Measurements from ENCODE around the gene COL11A1.
"Not testable (repeated sequence)": the region's sequence is repeated elsewhere in the genome, so short reads cannot be mapped to it uniquely, and the experiment has no call there.

COL11A1 gene

DNA sequence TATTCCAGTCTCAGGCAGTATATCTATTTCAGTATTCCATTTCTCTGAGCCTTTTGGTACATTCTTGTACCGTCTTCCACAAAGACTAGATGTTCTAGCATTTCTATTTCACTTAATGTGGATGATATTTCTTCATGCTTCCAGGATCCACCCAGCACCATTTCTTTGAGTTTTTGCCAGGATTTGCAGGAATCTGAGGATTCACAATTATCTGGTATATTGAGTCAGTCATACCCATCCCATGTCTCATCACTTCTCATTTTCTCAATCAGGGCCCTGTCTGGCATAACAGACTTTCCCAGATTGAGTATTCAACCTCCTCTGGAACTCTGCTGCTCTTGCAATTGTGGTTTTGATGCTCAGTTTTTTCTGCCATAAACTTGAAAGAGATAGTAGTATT lies 20.9 kb upstream of the COL11A1 start:
- TF ChIP-seq, protein P1, sequence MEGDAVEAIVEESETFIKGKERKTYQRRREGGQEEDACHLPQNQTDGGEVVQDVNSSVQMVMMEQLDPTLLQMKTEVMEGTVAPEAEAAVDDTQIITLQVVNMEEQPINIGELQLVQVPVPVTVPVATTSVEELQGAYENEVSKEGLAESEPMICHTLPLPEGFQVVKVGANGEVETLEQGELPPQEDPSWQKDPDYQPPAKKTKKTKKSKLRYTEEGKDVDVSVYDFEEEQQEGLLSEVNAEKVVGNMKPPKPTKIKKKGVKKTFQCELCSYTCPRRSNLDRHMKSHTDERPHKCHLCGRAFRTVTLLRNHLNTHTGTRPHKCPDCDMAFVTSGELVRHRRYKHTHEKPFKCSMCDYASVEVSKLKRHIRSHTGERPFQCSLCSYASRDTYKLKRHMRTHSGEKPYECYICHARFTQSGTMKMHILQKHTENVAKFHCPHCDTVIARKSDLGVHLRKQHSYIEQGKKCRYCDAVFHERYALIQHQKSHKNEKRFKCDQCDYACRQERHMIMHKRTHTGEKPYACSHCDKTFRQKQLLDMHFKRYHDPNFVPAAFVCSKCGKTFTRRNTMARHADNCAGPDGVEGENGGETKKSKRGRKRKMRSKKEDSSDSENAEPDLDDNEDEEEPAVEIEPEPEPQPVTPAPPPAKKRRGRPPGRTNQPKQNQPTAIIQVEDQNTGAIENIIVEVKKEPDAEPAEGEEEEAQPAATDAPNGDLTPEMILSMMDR (conservative IDR thresholded peaks at IDR 0.05), result no peak
- H3K27ac ChIP-seq, result no peak overlapping the region

DNA sequence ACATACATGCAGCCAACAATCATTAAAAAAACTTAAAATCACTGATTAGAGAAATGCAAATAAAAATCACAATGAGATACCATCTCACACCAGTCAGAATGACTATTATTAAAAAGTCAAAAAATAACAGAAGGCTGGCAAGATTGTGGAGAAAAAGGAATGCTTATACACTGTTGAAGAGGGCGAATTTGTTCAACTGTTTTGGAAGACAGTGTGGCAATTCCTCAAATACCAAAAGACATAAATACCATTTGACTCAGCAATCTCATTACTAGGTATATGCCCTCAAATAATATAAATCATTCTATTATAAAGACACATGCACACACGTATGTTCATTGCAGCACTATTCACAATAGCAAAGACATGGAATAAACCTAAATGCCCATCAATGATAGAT lies 19.9 kb upstream of the COL11A1 start:
- not testable (repeated sequence) for H3K27ac ChIP-seq

DNA sequence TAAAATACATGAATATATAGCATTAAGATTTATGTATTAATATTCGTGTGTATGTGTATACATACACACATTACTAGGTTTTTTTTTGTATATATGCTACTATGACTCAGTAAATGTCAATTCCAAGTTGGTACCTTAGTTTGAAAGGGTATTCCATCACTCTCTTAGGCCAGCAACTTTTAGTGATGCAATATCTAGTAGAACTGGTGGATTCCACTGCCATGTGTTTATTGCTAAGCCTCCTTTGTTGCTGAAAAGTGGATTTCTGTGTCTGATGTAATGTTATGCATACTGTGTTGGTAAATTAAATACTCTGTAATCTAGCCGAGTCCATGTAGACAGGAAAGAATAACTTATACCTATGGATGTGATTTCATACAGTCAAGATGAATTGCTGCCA lies 16.9 kb upstream of the COL11A1 start:
- TF ChIP-seq, protein P1 (conservative IDR thresholded peaks at IDR 0.05), result no peak
- H3K27ac ChIP-seq, result no peak overlapping the region

DNA sequence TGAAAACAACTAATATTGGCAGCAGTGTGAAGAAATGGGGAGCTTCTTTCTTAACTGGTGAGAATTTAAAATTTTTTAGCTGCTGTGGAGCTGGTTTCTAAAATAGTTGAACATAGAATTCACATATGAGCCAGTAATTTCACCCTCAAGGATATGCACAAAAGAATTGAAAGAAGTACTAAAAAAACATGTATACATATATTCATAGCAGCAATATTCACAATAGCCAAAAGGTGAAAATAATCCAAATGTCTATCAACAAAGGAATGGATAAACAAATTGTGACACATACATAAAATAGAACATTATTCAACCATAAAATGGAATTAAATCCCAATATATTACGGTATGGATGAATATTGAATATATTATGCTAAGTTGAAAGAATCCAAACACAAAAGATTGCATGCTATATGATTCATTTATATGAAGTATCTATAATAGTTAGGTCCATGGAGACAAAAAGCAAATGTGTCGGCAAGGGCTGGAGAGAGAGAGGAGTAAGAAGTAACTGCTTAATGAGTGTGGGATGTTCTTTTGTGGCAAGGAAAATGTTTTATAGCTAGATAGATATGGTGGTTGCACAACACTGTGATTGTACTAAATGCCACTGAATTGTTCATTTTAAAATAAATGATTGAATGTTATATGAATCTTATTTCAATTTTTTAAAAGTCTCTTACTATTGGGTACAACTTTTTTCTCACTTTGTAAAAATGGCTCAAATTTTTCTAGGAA lies 14.8 kb upstream of the COL11A1 start:
- no peak overlapping the region for H3K27ac ChIP-seq
- TF ChIP-seq, protein P1 (conservative IDR thresholded peaks at IDR 0.05), result no peak

DNA sequence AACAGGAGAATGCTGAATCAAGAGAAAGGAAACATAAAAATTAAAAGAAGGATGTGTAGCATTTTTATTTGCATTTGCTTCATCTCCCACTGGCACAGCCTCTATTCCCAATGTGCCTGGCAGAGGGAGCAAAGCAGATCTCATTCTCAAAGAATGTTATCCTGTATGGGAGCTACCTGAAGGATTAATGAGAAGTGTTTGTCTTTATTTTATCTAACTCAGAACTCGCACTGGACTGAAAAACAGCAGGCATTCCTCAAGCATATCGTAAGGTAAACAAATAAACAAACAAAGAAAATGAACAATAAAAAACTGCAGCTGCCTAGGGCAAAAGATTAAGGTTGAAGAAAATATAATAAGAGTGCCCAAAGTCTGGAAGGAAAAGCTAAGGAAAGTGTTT lies 12.7 kb upstream of the COL11A1 start:
- TF ChIP-seq, protein P1 (conservative IDR thresholded peaks at IDR 0.05), result no peak
- H3K27ac ChIP-seq, result no peak overlapping the region

DNA sequence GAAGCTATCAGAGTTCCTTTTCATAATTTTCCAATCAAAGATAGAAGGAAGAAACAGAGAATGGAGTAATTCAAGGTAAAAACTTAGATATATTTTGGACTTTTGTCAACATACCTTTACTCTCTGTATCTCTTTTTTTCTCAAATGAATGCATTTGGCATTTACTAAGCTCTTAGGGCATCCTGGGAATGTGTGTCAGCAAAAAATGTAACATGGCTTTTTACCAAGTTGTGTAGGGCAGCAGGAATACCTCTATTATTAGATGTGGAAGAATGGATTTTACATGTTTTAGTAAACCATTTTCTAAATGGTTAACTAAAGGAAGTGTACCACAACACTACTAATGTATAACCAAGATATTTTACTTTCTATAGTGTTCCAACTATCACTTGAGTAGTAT lies 4.2 kb upstream of the COL11A1 start:
- no peak overlapping the region for H3K27ac ChIP-seq
- TF ChIP-seq, protein P1 (conservative IDR thresholded peaks at IDR 0.05), result no peak

DNA sequence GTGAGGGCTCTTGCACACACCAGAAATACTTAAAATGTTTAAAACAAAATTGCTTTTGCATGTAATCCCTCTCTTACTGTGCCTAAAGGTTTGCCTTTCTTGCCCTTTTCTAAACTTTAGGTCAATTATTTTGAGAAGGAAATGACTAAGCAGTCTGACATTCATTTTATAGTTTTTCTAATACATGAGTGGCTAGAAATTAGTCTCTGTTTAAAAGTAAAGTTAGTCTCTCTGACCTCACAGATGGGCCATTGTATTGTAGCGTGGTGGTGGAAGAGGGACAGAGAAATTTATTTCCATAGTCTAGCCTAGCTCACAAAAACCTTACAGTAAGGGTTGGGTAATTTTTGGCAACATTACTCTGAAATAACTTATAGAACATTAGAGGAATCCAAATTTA lies 3.6 kb upstream of the COL11A1 start:
- TF ChIP-seq, protein P1 (conservative IDR thresholded peaks at IDR 0.05), result no peak
- no peak overlapping the region for H3K27ac ChIP-seq

DNA sequence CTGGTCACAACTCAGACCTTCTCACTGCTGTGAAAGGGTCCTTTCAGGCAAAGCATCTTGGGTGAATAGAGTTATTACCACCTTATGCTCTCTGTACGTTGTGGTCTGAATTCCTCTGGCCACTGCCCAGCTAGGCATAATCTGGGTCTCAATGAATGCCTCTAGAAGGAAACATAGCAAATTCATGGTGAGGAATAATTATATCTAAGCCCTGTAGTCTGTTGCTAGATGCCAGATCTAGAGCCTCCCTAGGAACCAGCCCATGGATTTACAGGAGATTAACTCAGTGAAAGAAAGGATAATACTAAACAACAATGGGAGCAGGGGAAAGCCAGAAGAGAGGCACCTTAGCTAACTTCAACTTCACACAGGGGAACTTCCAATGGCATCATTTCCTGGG lies 2.4 kb upstream of the COL11A1 start:
- TF ChIP-seq, protein P1 (conservative IDR thresholded peaks at IDR 0.05), result no peak

More for the DNA sequence above, 2.4 kb upstream of the COL11A1 start:
- H3K27ac ChIP-seq, result no peak overlapping the region

Measured in VCaP (cell line).